ENCODE measurements around the gene CRYL1.

- TF ChIP-seq CTCF (conservative IDR thresholded peaks at IDR 0.05) (no peak), ZFX (IDR thresholded peaks at IDR 0.05) (no peak)
Measured at GRCh38 chr13:20383058-20383457, 142.6 kb downstream of the CRYL1 start.

Data from C4-2B (cell line).